Hypothalamus (tissue), 51 donors: Measurements from ENCODE around the gene CLDN25.
A peak's percentile ranks its signal among the peaks of the same experiment; 100 is the strongest.
"Not testable (repeated sequence)": the region's sequence is repeated elsewhere in the genome, so short reads cannot be mapped to it uniquely, and the experiment has no call there.

ENCODE experiments used
- DNase-seq, 51 donors: peaks; one replicate each; lab custom pipeline; 2025; lab: John Stamatoyannopoulos, UW

CLDN25 gene

GRCh38 chr11:113779496-113779895 lies at the start of gene CLDN25:
CLDN25 (plus strand) TSS chr11:113779796; CDS start chr11:113779796, 0 bp downstream.
- no peak for DNase-seq

- DNase-seq, result peak in 33 of 51 donors; percentile 1 to 74 (median 28)
Observed at GRCh38 chr11:113730887-113731726, 48.5 kb upstream of the CLDN25 start.

GRCh38 chr11:113732092-113732491 lies 47.5 kb upstream of the CLDN25 start:
- DNase-seq, result no peak

DNA sequence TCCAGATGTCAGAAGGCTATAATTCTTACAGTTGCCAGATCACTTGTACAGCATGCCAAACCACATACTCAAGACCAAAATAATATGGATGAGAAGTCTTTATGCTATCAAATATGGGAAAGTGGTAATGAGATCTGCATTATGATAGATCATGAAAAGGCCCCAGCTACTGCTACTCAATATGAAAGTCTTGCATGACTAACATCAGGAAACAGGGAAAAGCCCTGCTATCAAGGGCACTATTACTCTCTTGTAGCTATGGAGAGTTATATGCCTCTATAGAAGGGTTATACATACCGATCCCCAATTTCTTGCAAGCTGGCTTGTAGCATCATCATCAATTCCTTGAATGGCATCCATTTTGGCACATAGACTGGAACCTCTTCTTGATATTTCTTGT lies 43.3 kb upstream of the CLDN25 start:
- no peak for DNase-seq

GRCh38 chr11:113752932-113753331 lies 26.7 kb upstream of the CLDN25 start:
- no peak for DNase-seq

DNA sequence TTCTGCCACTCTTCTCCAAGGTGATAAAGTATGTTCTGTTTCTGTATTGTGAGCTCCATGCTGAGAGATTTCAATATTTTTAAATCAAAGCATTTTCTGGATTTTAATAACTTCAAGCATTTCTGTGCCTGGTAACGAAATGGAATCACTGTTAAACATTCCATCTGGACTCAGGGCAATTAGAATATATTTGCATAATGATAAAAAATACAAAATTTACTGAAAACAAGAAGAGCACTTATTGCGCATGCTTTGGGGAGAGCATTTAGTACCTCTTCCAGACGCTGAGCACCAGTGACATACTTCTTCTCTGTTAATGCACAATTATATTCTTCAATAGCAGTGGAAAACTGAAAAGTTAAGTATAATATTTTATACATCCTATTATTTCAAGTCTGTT lies 19.4 kb upstream of the CLDN25 start:
- DNase-seq, result no peak

- DNase-seq, result not testable (repeated sequence)
Observed at GRCh38 chr11:113763040-113763439, 16.6 kb upstream of the CLDN25 start.

- DNase-seq, result no peak
Observed at GRCh38 chr11:113764527-113765219, 14.9 kb upstream of the CLDN25 start.

- DNase-seq, result no peak
Observed at GRCh38 chr11:113771964-113772363, 7.6 kb upstream of the CLDN25 start.

GRCh38 chr11:113773092-113773415 lies 6.5 kb upstream of the CLDN25 start:
- peak in 3 of 51 donors; percentile 34 to 51 (median 45) for DNase-seq

GRCh38 chr11:113773416-113774173 lies 6.0 kb upstream of the CLDN25 start, which contains the start of gene ZW10:
ZW10 (minus strand) TSS chr11:113773692; CDS start chr11:113773666, 26 bp downstream.
- peak; percentile 55 to 99 (median 92) for DNase-seq

GRCh38 chr11:113774174-113774503 lies 5.5 kb upstream of the CLDN25 start:
- no peak for DNase-seq

DNA sequence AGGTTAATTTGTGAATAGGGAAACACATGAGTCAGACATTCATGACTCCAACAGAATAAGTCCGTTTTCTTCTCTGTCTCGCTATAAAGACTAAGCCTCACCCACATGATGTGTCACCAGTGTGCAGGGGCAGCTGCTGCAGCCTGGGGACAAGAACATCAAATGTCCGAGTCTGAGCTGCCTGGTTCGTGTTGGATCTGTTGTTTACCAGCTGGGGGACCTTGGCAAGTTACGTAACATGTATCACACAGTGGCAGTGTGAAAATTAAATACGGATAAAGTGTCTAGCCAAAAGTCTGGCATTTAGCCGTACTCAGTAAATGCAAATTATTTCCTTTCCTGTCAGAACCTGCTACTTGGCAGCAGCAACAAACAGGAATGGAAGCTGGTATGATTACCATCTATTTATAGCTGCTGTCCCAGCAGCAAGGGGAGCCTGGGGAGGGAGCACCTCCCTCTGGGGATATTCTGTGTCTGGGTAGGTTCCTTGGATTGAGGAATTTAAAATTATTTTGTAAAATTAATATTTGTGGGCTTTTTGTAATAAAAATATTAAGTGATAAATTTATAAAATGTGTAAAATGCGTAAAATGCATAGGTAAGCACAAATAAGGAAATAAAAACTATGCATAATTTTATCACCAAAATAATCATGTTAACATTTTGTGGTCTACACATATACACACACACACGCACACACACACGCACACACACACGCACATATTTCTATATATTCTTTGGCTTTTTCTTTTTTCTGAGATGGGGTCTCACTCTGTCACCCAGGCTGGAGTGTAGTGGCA lies 1.3 kb upstream of the CLDN25 start:
- DNase-seq, result peak in 41 of 51 donors; percentile 4 to 86 (median 39)

DNA sequence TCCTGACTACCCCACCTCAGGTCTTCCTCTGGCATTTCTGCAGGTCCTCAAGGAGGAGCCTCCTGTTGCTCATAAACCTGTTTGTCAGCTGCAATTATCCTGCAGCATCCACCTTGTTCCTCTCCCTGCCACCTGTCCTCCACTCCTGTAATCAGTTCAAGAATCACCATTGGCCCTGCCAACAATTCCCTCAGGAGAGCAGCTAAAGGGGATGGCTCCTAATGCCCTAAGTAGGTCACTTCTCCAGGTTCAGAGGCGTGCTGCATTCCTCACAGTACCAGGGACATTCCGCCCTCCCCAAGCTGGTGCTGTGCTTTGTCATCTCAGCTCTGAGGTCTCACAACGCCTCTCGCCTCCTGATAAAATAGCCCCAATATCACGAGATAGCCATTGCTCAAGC lies 2.1 kb downstream of the CLDN25 start:
- DNase-seq, result no peak

DNA sequence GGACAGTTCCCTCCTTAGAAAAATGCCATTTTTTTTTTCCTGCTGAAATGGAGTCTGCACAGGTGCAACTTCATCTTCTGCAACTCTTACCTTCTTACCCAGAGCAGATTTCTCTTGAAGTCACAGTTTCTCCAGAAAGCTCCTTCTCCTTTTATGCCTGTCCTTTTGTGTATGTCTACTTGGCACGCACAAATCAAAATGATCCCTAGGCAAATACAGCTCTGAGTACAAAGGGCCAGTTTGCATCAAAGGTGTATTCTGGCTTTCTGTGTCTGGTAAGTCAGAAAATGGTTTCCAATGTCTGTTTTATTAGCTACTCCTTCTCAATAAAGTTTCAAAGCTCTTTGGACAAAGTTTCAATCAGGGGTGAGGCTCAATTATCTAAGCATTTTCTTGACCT lies 2.5 kb downstream of the CLDN25 start:
- no peak for DNase-seq

DNA sequence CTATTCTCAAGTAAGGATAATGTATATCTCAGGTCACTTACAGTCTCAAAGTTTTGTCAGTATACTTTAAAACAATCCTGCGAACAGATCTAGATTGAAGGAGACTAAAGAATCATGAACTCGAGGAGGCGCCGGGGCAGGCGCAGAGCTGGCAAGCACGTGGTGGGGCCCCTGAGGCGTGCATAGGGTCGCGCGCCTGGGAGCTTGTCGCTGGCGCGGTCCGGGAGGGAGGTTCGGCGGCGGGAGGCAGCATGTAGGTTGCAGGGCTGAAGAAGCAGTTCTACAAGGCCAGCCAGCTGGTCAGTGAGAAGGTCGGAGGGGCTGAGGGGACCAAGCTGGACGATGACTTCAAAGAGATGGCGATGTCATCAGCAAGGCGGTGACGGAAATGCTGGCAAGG lies 9.4 kb downstream of the CLDN25 start:
- not testable (repeated sequence) for DNase-seq

- DNase-seq, result no peak
Observed at GRCh38 chr11:113789675-113790320, 10.2 kb downstream of the CLDN25 start.

GRCh38 chr11:113796663-113797259 lies 17.2 kb downstream of the CLDN25 start:
- peak in 8 of 51 donors; percentile 5 to 56 (median 21) for DNase-seq

GRCh38 chr11:113802621-113803020 lies 23.0 kb downstream of the CLDN25 start:
- no peak for DNase-seq

DNA sequence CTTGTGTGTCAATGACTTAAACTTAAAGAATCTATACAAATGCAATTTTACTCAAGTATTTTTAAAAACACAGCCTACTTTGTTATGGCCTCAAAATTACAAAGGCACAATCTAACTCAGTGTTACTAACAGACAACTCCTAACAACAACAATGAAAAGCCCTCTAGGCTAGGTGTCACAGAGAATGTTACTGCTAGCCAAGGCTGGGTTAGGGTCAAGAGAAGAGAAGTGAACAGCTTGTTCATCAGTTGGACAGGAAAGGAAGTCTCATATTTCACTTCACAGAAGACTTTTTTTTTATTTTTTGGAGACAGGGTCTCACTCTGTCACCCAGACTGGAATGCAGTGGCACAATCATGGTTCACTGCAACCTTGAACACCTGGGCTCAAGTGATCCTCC lies 26.0 kb downstream of the CLDN25 start:
- no peak for DNase-seq
